HG02970 (cell line): Measurements from ENCODE around the gene MFSD12.
"Not testable (repeated sequence)": the region's sequence is repeated elsewhere in the genome, so short reads cannot be mapped to it uniquely, and the experiment has no call there.

Experiments
- ATAC-seq: cut with Tn5 transposase; IDR thresholded peaks from one replicate; pipeline ENCODE4 v1.9.1; 2021; ENCODE audit warnings: mild to moderate bottlenecking, moderate library complexity, moderate number of reproducible peaks; ENCODE audit not compliant: unreplicated experiment, low FRiP score

MFSD12 gene

DNA sequence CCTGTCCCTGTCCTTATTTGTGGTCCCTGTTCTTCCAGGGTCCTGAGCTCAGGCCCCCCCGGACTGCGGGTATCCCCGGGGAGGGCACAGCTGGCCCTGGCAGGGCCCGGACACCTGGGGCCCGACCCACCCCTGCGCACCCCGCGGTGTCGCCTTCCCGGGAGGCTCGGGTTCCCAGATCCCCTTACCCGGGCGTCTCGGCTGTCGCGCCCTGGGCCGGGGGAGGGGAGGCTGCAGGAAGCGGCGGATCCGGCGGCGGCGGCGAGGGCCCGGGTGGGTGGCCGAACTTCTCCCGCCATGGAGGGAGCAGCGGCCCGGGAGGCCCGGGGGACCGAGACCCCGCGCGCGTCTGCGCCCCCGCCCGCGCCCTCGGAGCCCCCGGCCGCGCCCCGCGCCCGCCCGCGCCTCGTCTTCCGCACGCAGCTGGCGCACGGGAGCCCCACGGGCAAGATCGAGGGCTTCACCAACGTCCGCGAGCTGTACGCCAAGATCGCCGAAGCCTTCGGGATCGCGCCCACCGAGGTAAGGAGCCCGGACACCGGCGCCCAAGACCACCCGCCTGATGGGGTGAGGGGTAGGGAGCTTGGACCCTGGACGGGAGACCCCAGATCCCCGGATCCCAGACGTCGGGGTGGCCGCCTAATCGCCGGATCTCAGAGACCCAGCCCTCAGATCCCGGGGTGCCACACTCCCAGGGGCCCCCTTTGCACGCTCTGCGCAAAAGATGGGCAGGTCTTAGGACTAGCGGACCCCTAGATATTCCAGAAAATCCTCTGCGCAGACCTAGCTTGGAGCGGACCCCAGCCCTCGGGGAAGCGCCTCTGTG is 28.1 kb upstream of the MFSD12 start, which contains the start of gene GIPC3:
TSS of gene GIPC3 (plus strand) at position 178 of the 826 bp plus-strand sequence. CDS start at position 298, 120 bp downstream.
- ATAC-seq: no peak

DNA sequence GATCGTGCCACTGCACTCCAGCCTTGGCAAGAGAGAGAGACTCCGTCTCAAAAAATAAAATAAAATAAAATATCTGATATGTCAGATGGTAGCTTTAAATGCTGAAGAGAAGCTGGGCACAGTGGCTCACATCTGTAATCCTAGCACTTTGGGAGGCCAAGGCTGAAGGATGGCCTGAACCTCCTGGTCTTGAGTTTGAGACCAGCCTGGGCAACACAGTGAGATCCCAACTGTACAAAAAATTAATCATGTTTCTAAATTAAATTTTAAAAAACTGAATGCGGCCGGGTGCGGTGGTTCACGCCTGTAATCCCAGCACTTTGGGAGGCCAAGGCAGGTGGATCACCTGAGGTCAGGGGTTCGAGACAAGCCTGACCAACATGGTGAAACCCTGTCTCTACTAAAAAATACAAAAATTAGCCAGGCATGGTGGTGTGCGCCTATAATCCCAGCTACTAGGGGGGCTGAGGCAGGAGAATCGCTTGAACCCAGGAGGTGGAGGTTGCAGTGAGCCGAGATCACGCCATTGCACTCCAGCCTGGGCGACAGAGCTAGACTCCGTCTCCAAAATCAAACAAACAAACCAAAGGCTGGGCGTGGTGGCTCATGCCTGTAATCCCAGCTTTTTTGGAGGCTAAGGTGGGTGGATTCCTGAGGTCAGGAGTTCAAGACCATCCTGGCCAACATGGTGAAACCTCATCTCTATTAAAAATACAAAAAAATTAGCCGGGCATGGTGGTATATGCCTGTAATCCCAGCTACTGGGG is 26.8 kb upstream of the MFSD12 start:
- ATAC-seq: not testable (repeated sequence)

DNA sequence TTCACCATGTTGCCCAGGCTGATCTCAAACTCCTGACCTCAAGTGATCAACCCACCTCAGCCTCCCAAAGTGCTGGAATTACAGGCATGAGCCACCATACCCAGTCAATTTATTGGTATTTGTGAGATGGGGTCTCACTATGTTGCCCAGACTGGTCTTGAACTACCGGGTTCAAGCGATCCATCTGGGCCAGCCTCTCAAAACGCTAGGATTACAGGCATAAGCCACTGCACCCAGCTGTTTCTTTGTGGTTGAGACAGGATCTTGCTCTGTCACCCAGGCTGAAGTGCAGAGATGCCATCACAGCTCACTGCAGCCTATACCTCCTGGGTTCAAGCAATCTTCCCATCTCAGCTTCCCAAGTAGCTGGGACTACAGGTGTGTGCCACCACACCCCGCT is 24.4 kb upstream of the MFSD12 start:
- not testable (repeated sequence) for ATAC-seq

DNA sequence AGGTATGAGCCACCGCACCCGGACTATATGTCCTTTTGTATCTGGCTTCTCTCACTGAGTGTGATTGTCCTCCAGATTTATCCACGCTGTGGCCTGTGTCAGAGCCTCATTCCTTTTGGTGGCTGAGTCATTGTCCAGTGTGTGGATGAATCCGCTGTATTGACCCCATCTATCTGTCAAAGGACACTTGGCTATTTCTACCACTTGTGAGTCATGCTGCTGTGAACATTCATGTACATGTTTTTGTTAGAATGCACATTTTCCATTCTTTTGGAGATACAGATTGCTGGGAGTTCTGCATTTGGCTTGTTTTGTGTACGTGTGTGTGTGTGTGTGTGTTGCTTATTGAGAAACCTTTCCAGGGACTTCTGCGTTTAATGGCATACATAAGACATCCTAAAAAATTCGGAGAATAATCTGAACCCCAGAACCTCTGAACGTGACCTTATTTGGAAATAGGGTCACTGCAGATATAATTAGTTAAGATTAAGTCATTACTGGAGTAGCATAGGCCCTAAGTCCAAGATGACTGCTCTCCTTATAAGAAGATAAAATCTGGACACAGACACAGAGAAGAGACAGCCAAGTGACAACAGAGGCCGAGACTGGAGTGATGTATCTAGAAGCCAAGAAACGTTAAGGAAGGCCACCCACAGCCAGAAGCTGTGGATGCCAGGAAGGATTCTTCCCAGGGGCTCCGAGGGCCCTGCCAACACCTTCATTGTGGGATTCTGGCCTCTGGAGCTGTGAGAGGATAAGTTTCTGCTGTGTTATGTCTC is 23.0 kb upstream of the MFSD12 start:
- ATAC-seq: no peak

DNA sequence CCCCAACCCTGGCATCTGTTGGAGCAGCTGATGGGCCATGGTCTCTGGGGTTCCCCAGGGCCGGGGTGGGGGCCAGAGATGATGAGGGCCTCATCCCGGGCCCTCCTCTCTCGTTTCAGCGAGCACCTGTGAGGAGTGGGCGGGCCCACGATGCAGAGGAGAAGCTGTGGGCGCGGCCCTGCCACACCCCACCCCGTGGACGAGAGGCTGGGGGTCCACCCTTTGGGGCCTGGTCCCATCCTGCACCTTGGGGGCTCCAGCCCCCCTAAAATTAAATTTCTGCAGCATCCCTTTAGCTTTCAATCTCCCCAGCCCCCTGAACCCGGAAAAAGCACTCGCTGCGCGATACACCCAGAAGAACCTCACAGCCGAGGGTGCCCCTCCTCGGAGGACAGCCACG is 21.0 kb upstream of the MFSD12 start:
- ATAC-seq: no peak

DNA sequence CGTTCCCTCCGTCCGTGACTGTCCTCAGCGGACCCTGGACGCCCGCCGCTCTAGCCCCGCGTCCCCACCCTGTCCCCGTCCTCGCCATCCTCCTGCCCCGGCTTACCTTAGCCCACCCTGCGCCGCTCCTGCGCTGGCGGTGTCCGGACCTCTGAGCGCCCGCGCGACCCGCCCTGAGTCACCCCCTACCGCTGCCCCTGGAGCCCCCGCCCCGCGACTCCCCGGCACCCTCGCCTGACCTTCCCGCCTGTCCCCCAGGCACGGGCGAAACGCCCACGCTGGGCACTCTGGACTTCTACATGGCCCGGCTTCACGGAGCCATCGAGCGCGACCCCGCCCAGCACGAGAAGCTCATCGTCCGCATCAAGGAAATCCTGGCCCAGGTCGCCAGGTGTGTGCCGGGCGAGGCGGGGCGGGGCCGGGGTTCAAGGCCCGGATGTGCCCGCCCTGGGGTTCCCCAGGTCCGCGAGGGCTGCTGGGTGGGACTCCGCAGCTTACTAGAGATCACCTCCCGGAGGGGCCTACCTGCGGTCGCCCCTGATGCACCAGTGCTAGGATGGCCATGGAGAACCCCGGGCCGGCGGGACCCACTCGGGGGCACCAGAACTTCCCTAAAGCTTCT is 20.4 kb upstream of the MFSD12 start:
- ATAC-seq: no peak

DNA sequence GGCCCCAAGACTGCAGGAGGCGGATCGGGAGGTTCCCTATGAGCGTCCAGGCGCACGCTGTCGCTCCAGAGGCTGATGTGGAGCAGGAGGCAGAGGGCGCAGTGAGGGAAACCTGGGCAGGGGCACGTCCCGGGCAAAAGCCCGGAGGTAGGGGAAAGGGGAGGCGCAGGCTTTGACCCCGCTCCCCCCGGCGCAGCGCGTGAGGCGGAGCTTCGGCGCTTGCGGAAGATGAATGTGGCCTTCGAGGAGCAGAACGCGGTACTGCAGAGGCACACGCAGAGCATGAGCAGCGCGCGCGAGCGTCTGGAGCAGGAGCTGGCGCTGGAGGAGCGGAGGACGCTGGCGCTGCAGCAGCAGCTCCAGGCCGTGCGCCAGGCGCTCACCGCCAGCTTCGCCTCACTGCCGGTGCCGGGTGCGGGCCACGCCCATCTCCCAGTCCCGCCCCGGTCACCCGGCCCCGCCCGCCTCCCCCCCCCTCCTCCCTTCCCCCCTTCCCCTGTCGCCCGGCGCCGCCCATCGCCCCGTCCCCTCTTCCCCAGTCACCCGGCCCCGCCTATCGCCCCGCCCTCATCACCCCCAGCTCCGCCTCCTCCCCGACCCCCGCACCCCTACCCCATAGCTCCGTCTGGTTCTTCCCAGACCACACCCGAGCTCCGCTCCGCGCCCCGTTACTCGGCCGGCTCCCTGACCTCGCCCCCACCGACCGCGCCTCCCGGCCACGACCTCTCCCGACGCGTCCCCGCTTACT is 19.5 kb upstream of the MFSD12 start:
- ATAC-seq: no peak

DNA sequence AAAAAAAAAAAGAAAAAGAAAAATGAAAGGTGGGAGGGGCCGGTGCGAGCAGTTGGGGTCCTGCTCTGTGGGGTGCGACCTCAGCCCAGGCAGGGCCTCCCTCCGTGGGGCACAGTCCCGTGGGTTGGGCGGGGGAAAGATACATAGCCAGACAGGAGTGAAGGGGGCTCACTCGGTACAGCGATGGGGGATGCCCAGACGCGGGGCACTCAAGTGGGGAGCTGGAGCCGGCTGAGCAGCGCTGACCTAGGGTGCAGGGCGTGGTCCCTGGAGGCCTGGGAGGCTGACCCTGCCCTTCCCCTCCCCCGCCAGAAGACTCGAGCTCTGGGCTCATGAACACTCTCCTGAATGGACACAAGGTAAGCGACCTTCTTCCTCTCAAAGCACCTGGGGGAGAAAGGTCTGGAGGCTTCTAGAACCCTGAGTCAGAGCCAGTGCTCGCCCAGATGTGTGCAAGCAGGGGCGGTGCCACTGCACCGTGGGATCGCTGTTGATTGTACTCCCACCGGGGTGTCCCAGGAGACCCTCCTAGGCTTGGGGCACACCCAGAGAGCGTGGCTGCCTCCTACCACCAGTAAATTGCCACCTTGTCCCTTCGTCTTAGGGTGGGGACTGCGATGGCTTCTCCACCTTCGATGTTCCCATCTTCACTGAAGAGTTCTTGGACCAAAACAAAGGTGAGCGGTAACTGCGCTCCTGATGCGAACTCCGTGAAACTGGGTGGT is 18.7 kb upstream of the MFSD12 start:
- ATAC-seq: no peak

DNA sequence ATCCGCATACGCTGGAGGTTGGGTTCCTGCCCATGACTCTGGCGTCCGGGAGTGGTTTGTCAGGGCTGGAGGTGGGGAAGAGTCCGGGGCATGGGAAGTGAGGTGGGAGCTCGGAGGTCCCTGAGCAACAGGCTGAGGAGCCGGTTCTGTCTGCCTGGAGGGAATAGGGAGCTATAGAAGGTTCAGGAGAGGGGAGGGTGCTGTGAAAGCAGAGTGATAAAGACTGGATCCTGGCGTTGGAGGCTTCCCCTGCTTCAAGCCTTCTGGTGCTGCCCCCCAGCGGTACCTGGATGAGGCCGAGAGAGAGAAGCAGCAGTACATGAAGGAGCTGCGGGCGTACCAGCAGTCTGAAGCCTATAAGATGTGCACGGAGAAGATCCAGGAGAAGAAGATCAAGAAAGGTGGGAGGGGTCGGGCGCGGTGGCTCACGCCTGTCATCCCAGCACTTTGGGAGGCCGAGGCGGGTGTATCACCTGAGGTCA is 17.9 kb upstream of the MFSD12 start:
- no peak for ATAC-seq

DNA sequence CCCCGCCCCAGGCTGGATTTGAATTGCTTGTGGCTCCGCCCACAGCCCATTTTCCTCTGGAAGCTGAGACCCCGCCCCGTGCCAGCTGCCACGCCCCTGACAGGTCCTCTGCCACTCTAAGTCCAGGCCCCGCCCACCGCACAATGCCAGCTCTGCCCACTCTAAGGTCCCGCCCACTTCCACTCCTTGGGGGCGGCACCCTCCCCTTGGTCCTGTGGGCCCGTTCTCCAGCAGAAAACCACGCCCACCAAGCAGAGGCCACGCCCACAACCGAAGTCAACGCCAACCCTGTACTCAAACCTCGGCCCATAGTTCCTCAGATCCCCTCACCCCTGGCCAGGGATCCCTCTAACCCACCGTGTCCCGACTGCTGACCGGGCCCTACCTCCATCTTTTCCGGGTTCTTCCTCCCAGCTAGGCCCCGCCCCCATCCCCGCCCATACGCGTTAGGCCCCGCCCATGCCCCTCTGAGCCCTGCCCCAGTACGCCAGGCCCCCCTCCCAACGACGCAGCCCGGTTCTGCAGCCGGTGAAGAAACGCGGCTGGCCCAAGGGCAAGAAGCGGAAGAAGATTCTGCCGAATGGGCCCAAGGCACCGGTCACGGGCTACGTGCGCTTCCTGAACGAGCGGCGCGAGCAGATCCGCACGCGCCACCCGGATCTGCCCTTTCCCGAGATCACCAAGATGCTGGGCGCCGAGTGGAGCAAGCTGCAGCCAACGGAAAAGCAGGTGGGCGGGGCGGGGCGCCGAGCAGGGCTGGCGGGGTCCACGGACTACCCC is 16.7 kb upstream of the MFSD12 start:
- ATAC-seq: no peak

DNA sequence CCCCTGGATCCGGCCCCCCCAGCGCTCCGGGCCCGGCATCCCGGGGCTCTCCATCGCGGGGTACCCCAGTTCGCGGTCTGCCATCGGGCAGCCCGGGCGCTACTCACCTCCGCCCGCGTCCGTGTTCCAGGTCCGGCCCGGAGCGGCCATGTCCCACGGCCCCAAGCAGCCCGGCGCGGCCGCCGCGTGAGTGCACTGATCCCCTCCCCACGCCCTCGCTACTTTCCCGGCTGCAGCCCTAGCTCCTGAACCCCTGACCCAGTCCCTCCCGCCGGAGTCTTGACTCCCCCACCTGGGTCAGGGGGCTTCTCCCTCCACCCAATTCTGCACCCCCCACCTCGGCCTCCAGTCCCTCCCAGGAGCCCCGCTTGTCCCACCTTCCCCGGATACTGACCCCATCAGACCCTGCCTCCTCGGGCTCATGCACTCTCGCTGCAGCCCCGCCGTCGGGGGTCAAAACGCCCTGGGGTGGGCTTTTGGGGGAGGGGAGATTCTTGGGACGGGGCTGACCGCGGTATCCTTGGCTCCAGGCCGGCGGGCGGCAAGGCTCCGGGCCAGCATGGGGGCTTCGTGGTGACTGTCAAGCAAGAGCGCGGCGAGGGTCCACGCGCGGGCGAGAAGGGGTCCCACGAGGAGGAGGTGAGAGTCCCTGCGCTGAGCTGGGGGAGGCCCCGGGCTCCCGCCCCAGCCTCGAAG is 15.9 kb upstream of the MFSD12 start:
- no peak for ATAC-seq

DNA sequence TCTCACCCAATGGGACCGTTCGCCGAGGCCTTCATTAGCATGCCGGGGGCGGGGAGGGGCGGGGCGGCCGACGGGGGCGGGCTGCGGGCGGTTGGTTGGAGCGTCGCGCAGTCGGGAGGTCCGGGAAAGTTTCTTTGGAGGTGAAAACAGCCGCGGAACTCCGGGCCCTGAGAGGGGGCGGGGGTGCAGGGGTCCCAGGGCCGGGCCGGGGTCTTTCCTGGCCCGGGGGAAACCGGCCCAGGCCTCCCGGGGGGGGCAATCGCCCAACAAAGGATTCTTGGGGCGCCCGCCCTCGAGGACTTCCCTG is 15.4 kb upstream of the MFSD12 start, which contains the start of gene HMG20B:
TSS of gene HMG20B (plus strand) at position 90 of the 307 bp plus-strand sequence. CDS start 366 bp downstream, outside the sequence.
- ATAC-seq: no peak

DNA sequence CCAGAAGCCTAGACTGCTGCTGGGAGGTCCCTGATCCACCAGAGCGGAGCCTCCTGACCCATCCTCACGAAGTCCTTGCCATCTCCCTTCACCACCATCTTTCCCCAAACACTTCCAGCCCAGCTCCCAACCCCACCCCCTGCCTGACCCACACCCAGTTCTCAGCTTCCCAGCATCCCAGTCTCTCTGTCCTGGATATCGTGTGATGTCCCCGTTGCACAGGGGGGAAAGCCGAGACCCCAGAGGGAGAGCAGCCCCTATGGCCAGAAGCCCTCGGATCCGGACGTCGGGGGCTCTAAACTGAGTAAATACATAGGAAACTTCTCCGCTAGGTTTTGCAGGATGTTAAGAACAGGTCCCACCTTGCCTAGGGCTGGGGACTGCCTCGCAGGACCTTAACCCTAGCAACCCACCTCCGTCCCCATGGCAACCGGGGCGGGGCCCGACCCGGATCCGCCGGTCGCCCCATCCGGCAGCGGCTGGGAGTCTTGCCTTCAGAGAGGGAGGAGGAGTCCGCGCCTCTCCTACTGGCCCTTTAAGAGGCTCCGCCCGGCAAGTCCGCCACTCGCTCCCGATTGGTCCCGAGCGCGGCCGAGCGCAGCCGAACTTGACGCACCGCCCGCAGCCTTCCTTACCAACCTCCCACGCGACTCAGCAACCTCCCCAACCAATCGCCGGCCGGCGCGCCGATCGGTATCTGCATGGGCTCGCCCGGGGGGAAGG is 14.9 kb upstream of the MFSD12 start:
- peak; percentile 94 for ATAC-seq

DNA sequence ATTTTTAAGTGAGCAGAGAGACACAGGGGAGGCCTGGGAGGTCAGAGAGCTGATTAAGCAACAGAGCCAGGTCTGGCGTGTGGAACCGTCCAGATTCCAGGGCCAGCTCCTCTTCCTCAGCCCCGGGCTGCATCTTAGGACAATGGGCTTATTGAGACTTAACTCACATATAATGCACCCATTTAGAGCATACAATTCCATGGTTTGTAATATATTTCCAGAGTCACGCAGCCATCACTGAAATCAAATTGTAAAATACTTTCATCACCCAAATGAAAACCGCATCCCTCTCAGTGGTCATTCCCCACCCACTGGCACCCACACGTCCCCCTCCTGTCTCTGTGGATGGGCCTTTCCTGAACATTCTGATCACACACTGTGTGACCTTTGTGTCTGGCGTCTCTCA is 13.2 kb upstream of the MFSD12 start:
- no peak for ATAC-seq

DNA sequence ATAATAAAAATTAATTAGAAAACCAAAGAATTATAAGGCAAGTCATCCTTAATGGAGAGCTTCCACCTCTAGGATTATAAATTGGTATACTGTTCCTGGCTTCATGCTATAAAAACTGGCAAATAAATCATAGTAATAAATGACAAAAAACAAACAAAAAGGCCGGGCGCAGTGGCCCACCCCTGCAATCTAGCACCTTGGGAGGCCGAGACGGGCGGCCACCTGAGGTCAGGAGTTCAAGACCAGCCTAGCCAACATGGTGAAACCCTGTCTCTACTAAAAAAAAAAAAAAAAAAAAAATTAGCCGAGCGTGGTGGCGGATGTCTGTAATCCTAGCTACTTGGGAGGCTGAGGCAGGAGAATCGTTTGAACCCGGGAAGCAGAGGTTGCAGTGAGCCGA is 12.7 kb upstream of the MFSD12 start:
- not testable (repeated sequence) for ATAC-seq

DNA sequence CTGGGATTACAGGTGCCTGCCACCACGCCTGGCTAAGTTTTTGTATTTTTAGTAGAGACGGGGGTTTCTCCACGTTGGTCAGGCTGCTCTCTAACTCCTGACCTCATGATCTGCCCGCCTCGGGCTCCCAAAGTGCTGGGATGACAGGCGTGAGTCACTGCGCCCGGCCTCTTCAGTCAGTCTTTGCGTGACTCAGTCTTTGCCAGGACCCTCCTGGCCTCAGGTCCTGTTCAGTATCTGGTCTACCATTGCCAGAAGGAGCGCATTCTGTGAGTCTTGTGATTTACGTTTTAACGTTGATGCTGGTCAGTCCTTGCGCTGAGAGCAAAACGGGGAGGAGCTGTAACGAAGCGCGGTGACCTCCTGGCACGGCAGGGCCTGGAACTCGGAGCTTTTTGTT is 7.8 kb upstream of the MFSD12 start:
- no peak for ATAC-seq
